ENCODE results near the gene CHST15.

Gene CHST15

DNA sequence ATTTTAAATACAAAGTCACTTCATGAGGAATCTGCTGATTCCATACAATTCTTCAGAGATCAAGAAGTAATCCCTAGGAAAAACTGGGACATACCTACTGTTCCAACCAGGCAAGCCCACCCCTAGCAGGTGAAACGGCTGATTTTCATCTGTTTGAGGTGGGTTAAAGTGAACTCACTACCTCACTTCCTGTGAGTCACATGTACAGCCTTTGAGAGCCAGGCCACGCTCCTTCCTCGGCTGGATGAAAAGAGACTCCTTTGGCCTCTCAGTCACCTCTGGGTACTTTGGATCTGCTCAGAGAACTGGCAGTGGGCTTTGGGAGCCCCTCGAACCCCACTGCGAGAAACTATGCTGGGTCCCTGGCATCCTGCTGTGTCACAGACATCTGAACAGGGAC is 68.2 kb downstream of the CHST15 start:
- DNase-seq, result no peak

DNA sequence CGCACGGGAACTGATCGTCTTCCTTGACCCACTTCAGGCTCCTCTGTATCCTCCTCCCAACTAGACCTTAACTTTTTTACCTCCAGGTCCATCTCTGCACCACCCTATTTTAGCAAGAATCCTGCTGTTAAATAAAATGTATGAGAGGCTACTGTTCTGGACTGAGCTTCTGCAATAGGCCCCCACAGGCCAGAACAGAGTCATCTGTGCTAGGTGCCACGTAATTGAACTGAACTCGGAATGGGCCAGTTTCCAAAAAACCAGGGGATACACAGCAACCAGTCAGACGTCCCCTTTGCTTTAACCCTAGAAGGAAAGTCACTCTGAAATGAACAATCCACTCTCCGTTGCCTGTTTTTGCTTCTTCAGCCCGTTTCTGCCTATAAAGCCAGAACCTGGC is 71.3 kb downstream of the CHST15 start:
- DNase-seq, result no peak

DNA sequence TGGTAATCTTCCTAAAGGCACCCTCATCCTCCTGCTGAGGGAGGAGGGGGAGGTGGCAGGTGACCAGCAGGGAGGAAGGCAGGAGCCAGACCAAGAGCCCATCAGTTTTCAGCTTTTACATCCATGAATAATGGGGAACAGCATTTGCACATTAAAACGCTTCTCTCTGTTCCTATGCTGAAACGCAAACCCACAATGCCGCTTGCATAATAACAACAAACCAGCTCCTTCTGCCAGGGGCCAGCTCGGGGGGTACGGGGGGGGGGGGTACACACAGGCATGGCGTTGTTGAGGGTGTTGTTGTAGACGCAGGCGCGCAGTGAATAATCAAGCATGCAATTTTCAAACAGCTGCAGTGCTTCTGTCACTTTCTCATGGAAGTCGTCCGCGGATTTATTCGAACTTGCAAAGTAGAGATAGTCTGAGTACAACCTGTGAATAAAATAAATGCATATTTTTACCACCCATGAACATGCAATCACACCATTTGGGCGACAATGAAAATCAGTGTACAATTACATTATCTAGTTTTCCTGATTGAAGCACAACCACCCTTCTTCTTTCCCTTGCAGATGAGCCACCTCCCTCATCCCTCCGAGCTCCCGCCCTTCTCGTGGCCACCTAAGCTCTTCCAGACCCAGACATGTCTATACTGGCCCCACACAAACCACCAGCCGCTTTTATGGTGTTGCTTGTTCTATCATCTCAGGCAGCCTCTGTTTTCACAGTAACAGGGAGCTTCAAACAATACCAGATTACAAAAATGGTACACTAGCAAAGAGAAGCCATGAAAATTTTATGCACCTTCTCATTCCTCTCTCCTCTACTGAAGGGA is 72.2 kb downstream of the CHST15 start:
- no peak for DNase-seq

DNA sequence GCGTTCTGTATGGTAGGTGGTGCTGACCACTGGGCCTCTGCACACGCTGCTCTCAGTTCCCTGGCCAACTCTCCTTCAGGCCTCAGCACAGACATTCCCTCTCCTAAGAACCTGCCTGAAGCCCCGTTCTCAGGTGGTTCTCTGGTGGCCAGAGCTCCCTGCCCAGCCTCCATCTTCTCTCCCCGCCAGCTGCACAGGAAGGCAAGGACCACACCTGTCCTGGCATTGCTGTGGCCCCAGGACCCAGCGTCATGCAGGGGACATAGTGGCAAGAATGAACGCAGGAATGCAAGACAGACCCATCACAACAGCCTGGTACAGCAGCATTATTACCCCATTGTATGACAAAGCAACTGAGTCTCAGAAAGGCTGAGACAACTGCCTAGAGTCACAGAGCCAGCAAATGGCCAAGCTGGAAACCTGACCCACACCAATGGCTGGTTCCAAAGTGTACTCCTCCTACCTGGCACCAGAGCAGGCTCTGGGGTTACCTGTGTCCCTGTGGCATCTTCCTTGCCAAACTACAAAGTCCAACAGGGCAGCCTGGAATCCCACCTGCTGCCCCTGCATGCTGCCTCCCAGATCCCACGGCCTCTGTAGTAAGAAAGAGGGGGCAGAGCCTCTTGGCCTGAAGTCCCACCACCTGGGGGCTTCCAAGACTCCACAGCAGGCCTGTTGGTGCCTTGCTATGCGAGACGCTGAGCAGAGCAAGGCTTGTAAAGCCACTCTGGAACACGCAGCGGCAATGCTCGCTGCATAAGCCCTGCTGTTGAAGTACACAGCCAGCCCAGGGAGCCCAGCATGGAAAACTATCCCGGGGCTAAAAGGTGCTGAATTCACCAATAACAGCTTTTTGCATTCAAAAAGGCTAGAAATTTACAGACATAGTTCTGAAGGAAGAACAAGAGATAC is 73.3 kb downstream of the CHST15 start:
- DNase-seq, result no peak

DNA sequence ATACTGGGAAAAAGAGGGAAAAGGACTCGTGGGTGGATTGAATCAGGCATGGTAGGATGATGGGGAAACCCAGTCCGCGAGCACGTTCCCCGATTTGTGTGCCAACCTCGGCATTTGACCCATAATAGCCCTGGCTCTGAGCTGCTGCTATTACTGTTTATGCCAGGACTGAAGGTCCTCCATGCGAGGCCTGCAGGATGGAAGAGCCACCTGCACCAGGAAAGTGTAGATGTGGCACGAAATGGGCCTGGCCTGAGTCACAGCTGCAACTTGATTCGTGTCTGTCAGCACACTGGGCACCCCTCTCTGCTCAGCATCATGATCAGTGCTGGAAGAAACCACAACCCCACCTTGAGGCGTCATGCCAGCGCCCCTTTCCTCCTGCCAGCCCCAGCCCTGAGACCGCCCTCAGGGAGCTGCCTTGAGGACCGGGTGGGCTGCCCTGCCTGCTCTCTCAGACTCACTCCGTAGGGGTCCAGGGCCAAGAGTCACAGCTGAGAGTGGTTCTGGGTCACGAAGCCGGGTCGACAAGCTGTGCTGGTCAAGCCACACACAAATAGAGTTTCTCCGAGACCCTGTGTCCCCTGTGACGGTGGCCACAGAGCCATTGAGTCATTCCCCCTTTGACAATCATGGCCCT is 74.4 kb downstream of the CHST15 start:
- no peak for DNase-seq

DNA sequence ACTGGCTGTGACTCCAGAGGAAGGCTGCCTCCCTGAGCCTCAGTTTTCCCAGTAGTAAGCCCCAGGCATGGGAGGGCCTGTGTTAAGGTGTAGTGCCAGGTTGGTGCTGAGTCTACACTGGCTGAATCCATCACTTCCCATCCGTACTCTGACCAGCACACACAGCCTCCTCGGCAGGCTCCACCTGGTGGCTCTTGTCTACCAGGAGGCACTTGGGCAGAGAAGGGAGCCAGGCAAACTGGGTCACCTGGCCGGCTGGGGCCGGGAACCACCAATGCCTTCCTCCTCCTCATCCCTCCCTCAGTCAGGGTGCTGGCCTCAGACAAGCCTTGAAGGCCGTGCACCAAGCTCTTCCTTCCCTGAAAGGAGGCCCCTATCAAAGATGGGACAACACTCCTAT is 75.7 kb downstream of the CHST15 start:
- DNase-seq, result no peak

DNA sequence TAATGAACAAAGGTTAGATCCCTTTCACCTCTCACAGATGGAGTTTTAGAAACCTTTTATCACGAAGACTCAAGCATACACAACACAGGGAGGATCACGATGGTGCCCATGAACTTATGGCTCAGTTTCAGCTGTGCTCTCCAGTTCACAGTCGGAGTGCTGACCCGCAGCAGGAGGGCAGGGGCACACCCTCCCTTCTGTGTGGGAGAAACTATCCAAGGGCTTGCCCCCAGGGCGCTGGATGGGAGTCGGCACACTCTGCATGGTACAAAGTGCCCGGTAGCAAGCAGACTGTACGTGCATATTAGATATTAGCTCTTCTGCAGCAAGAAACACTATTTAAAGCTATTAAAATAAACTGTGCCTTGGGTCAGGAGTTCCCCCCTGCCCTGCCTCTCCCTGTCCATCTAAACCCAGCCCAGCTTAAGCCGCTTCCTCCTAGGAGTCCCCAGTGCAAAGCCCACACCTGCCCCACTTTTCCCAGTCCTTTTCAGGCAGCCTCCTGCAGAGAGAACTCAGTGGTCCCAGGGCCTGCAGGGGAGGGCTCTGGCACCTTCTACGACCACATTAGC is 76.5 kb downstream of the CHST15 start:
- no peak for DNase-seq

DNA sequence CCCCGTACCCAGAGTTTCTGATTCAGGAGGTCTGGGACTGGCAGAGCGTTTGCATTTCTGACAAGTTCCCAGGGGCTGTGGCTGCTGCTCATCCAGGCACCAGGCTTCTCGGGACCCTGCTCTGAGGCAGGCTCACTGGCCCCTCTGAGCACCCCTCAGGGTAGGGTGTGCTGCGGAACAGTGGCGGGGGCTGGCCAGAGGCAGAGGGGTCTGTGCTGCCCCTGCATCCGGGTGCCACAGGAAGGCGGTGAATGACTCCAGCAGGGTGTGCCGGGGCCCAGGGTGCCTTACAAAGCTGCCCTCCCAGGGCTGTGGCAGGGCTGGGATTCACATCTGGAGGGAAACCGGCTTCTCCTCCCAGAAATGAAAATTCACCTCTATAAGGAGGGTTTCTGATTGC is 77.4 kb downstream of the CHST15 start:
- DNase-seq, result no peak

DNA sequence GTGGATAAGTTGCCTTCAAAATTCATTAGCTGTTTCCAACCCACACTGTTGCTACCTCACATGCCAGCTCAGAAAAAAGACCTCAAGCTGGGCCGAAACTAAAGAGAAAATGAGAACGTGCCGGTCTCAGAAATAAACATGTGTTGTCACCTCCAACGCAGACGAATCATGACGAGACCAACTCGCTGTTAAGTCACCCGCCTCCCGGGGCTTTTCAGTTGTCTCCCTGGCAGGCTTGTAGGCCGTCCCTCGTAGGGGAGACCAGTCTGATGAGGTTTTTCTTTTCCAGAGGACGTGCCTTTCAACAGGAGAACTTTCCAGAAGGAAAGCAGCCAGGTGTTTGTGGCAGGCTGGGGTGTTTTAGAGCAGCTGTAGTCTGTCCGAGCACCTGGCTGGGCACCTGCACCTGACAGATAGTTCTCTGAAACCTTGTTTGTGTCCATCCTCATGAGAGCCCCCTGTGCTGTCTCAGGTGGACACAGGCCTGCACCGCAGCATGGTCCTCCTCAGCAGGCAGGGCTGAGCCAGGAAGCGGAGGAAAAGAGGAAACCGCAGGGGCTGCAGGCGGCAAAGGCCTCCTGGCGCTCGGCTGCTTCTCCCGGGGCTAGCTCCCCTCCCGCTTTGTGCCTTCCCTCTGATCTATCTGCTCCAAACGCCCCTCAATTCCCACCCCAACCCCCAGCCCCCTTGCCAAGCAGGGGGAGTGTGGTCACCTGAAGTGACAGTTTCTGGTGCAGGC is 78.8 kb downstream of the CHST15 start:
- DNase-seq, result no peak

DNA sequence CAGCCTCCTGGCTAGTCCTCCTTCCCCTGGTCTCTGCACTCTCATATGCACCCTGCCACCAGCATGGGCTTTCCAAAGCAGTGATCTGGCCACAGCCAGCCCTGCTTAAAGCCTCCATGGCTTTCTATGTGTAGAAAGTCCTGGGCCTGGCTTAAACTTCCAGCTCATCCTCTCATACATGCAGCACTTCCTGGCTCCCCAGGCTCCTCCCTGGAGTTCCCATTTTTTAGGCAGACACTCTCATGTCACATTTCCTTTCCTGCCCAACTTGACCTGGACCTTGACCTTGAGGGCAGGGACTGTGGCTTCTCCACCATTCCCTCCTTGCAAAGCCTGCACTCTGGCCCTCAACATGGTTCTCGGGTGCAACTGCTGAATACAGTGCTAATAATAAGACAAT is 79.5 kb downstream of the CHST15 start:
- DNase-seq, result no peak

DNA sequence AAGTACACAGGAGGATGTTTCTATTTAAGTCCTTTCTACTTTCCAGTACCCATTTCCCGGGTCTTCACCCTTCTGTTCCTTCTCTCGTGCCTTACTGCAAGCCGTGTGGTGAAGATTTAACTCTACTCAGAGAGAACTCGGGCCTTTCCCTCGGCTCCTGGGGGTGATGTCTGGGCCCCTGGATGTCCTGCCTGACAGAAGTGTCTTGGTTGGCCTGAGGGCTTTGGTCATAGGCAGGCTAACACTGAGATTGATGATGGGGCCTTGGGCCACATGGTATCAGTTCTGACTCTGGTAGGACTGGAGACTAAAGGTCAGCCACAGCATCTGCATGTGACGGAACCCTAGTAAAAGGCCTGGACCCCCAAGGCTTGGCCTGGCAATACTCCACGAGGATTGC is 80.4 kb downstream of the CHST15 start:
- DNase-seq, result no peak

DNA sequence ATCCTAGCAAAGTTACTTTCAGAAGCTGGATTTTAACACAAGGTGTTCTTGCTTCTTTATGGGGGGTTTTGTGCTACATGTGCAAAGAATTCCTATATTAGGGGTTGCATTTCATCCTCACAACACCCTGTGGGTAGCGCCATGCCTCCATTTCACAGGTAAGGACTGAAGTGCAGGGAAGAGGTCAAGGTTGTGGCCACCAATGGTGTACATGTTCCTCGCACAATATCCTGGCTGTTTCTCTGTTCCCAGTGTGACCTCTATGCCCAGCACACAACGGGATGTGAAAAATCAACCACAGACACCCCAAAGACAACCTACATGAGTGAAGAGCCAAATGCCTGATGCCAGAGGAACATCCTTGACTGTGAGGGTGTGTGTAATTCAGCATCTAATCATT is 80.8 kb downstream of the CHST15 start:
- no peak for DNase-seq

DNA sequence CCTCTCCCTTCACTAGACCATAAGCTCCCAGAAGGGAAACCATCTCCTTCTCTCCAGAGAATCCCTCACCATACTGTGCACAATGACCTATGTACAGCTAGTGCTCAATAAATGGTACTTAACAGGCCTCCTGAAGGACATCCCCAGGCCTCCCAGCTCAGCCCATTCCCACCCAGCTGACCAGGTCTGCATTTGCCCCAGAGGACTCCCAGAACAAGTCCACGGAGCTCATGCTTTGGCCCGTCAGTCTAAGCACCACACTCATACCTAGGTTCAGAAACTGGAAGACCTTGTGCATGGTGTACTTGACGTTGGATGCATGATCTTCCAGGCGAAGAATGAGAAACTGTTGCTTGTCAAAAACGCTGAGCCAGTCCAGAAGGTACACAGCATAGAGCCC is 81.3 kb downstream of the CHST15 start:
- DNase-seq, result no peak

DNA sequence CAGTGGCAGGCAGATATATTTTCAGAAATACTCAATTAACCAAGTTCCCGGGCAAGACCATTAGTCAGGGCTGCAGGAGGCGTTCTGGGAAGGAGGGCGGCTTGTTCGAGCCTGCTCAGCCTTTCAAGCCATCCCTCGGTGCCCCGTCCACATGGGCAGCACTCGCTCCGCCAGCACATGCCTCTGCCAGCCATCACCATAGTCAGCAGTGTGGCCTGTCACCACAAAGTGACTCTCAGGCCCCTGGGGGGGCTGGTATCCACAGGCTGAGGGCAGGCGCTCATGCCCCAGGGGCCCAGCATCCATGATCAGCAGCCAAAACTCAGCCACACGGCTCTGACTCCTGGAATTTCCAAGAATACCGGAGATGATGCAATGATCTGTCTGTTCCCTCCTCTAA is 81.9 kb downstream of the CHST15 start:
- no peak for DNase-seq

DNA sequence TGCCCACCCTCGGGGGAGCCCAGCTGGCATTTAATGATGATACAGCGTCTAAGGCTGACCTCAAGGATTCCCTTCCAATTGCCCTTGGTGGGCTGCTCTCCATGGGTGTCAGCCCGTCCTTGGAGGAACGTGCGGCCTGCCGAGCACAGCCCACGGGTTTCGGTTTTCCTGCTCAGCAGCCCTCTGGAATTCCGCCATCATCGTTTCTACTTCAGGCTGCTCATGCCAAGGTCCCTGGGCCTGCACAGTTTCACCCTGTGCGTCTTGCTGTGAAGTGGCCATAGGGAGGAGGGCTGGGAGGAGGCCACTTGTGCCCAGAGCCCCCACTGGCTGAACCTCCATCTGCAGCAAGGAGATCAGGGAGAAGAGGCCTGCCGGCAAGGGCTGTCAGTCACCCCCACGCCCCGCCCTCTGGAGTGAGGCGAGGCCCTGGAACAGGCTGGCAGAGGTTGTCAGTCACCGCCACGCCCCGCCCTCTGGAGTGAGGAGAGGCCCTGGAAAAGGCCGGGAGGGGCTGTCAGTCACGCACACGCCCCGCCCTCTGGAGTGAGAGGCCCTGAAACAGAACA is 82.8 kb downstream of the CHST15 start:
- DNase-seq, result no peak

DNA sequence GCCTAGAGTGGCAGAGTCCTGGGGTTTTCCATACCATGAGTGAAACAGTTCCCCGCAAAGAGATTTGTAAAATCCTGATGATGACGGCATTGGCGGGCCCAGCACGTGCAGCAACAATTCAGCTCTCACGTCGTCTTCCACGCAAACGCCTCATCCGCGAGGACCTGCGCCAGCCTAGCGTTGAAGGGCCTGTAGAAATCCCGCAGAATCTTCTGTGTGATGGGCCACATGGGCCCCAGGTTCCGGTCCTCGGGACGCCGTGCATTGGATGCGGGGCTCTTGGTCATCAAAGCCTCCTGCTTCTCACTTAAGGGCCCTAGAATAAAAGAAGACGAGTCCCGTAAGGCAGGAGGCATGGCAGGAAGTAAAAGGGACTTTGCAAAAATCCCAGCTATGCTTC is 83.4 kb downstream of the CHST15 start:
- DNase-seq, result no peak

DNA sequence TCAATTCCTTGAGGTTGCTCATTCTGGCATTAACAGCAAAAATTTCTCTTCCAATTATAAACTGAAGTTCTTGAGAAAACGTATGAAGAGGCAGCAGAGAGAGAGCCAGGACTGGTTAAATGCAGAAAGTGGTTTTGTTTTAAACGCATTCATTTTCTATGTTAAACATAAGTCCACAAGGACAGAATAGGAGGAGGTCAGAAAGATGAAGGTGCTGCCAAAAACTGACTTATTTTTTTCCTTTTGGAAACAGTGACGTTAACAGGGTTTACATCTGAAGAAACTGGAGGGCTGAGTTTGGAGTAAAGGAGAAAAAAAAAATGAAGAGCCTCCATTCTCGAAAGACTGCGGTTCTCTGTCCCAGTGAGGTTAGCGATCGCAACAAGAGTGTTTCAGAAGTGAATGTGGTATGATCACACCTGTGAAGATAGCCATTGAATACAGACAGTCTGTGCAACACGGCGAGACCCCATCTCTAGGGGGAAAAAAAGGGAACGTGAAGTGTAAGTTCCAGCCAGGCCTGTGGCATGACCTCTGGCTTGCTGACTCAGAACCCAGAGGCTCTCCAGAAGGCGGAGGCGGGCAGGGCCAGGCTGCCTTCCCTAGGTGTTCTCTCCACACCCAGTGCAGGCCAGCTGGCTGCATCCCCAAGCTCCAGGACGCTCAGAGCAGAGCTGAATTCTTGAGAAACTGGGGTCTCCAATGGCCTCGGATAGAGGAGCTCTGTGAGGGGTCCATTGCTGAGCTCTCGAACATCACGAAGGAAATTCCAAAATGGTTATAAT is 84.0 kb downstream of the CHST15 start:
- DNase-seq, result no peak

DNA sequence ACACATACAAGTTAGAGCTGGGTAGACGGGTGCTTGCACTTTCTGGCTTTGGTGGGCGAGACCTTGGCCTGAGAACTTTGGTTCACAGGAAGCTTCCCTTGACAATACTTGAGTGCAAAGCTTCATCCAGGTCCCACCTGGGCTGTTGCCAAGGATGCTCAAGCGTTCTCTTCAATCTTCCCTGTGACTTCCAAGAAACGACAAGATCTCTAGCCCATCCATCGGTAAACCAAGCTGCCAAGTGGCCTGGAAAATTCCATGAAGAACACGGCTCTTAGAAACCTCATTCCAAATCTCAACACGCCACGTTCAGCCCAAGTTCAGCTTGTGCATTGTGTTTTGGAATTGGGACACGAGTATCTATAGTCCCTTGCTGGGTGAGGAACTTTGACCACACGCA is 84.7 kb downstream of the CHST15 start:
- no peak for DNase-seq

DNA sequence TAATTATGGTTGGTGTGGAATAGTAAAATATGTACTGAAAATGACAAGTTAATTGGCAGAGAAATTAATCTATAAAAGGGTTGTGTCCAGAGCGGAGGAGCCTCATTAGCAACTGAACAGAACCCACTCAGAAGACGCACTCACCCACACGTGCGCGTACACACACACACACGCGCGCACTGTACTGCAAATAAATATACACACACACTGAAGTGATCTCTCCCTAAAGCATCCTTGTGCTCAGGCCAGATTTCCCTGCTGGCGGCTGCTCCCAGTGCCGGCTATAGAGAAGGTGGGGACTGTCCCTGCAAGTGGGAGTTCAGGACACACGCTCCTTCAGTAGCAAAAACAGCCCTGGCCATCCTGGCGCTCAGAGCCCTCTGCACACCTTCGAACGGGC is 85.2 kb downstream of the CHST15 start:
- no peak for DNase-seq

DNA sequence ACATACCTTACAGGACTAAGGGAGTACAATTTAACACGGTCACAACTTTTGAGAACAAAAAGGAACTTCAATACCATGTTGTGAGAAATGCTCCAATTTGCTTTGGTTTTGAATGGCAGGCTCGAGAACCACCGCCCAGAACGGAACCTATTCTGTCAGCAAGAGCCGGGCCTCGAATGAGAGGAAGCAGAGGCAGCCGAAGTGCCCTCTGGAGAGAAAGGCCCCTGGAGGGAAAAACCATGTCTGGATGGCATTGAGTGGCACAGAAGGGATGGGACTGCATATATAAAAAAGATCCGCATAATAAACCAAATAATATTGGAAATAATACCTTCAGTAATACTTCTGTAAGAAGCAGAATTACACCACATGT is 85.6 kb downstream of the CHST15 start:
- DNase-seq, result no peak

DNA sequence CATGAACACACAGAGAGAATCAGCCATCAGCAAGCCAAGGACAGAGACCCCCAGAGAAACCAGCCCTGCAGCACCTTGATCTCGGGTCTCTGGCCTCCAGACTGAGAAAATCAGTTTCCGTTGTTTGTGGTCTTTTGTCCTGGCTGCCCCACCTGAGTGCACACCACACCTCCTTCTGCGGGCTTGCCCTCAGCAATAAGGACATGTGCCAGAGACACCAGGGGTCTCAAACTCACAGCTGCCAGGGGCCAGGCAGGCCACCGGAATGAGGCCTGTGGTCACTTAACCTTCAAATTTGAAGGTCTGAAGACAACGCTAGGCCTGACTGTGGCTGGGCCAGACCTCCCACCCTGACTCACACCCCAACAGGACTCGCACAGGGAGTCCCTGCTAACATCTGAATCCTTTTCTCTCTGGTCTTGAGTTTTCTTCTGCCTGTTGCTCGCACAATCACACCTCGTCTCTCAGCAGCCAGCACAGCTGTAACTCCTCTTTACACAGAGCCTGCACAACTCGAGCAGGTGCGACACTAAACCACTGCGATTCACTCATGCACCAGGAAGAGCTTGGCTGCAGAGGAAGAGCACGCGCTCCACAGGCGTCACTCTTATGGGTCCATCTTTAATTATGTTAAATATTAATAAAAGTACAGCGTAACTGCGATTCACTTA is 86.2 kb downstream of the CHST15 start:
- DNase-seq, result no peak
